IMR-90 (cell line): ENCODE data around the gene COL4A2. TPM values are rescaled to one million over a fixed set of nuclear protein-coding genes. Genes with fewer than 3 reads are reported as not detected.

Experiments used
- ATAC-seq: fragments of 200-7000 bp; cut with Tn5 transposase; 2 replicates; pipeline ENCODE4 v1.9.1; 2020; ENCODE audit warnings: low read depth, mild to moderate bottlenecking, moderate library complexity
- BruUV-seq: library from RNA; stranded (reverse); fragments of 400-500 nt; replicated peaks from 2 replicates; lab custom pipeline; 2021; lab: Mats Ljungman, UMichigan
- CTCF ChIA-PET: fragments of 300-600 bp; formaldehyde crosslinking; extraction: SDS; loops from one replicate; lab custom pipeline; 2021; ENCODE audit warnings: antibody characterized with exemption; lab: Yijun Ruan, JAX
- POLR2A ChIA-PET: fragments of 300-600 bp; sonication (Branson Sonifier 250); formaldehyde crosslinking; loops from one replicate; lab custom pipeline; 2022; ENCODE audit warnings: antibody characterized with exemption; ENCODE audit not compliant: unreplicated experiment; lab: Charles Lee
- DNase-seq: peaks from one replicate; pipeline ENCODE4 v3.0.0; 2013
- H2AFZ ChIP-seq: replicated peaks from 2 replicates; pipeline ENCODE3; 2013; ENCODE audit warnings: low read length, mild to moderate bottlenecking; ENCODE audit not compliant: poor library complexity
- H2AK5ac ChIP-seq: 2 replicates; pipeline ENCODE4 v1.6.1; 2013; ENCODE audit warnings: low read depth, low read length, inconsistent platforms
- H2AK9ac ChIP-seq: replicated peaks from 2 replicates; pipeline ENCODE3; 2013; ENCODE audit warnings: mild to moderate bottlenecking, low read depth, low read length, moderate library complexity; ENCODE audit not compliant: poor library complexity
- H2BK120ac ChIP-seq: 2 replicates; pipeline ENCODE4 v1.6.1; 2013; ENCODE audit warnings: low read depth, low read length, inconsistent platforms
- H2BK15ac ChIP-seq: 3 replicates; pipeline ENCODE4 v1.6.1; 2013; ENCODE audit warnings: low read depth, low read length, inconsistent platforms
- H2BK20ac ChIP-seq: 2 replicates; pipeline ENCODE4 v1.6.1; 2013; ENCODE audit warnings: low read depth, mild to moderate bottlenecking, inconsistent platforms, low read length, moderate library complexity
- H2BK5ac ChIP-seq: 2 replicates; pipeline ENCODE4 v1.6.1; 2013; ENCODE audit warnings: mild to moderate bottlenecking, low read depth, low read length, inconsistent platforms; ENCODE audit not compliant: poor library complexity, severe bottlenecking
- H3K14ac ChIP-seq: replicated peaks from 2 replicates; pipeline ENCODE4 v1.6.1; 2013; ENCODE audit warnings: low read depth, low read length, inconsistent platforms
- H3K18ac ChIP-seq: 2 replicates; pipeline ENCODE4 v1.6.1; 2013; ENCODE audit warnings: low read depth, low read length, control low read depth
- H3K23ac ChIP-seq: 2 replicates; pipeline ENCODE4 v1.6.1; 2013; ENCODE audit warnings: low read depth, low read length, inconsistent platforms
- H3K27ac ChIP-seq: 2 replicates; pipeline ENCODE4 v1.5.1; 2013; ENCODE audit warnings: mild to moderate bottlenecking, control low read depth, low read length; ENCODE audit not compliant: insufficient read depth
- H3K27me3 ChIP-seq: 2 replicates; pipeline ENCODE4 v1.6.1; 2013; ENCODE audit warnings: low read length; ENCODE audit not compliant: control insufficient read depth, insufficient read depth
- H3K36me3 ChIP-seq: 2 replicates; pipeline ENCODE4 v1.6.1; 2013; ENCODE audit warnings: low read length, mixed read lengths; ENCODE audit not compliant: control insufficient read depth, insufficient read depth
- H3K4ac ChIP-seq: 2 replicates; pipeline ENCODE4 v1.6.1; 2013; ENCODE audit warnings: low read depth, low read length, inconsistent platforms
- H3K4me1 ChIP-seq: 2 replicates; pipeline ENCODE4 v1.6.1; 2013; ENCODE audit warnings: low read length, mixed read lengths; ENCODE audit not compliant: control insufficient read depth, insufficient read depth
- H3K4me2 ChIP-seq: 2 replicates; pipeline ENCODE4 v1.6.1; 2013; ENCODE audit warnings: low read depth, mild to moderate bottlenecking, control low read depth, low read length, moderate library complexity
- H3K4me3 ChIP-seq: 2 replicates; pipeline ENCODE4 v1.5.1; 2013; ENCODE audit warnings: low read depth, mild to moderate bottlenecking, control low read depth, low read length, moderate library complexity; ENCODE audit not compliant: insufficient read depth
- H3K56ac ChIP-seq: 2 replicates; pipeline ENCODE4 v1.6.1; 2013; ENCODE audit warnings: low read length, inconsistent platforms; ENCODE audit not compliant: insufficient read depth; ENCODE audit errors: extremely low read depth
- H3K79me1 ChIP-seq, 2 experiments: 2 replicates each; pipeline ENCODE4 v1.6.1; 2013; ENCODE audit warnings: low read length in 2 of 2, inconsistent platforms in 1 of 2, low read depth in 1 of 2
- H3K9ac ChIP-seq: 2 replicates; pipeline ENCODE4 v1.6.1; 2013; ENCODE audit warnings: low read depth, low read length, control low read depth
- H3K9me1 ChIP-seq: 2 replicates; pipeline ENCODE4 v1.6.1; 2013; ENCODE audit warnings: low read length, inconsistent platforms; ENCODE audit not compliant: insufficient read depth
- H3K9me3 ChIP-seq: 2 replicates; pipeline ENCODE4 v1.6.1; 2013; ENCODE audit warnings: low read length; ENCODE audit not compliant: control insufficient read depth, insufficient read depth
- H4K20me1 ChIP-seq: 2 replicates; pipeline ENCODE4 v1.6.1; 2013; ENCODE audit warnings: low read length, inconsistent platforms; ENCODE audit not compliant: insufficient read depth
- H4K5ac ChIP-seq: 2 replicates; pipeline ENCODE4 v1.6.1; 2013; ENCODE audit warnings: mild to moderate bottlenecking, low read depth, low read length, control low read depth
- H4K8ac ChIP-seq, 2 experiments: 2 replicates each; pipeline ENCODE4 v1.6.1; 2013; ENCODE audit warnings: low read depth in 2 of 2, low read length in 2 of 2, control low read depth in 1 of 2, inconsistent platforms in 1 of 2
- H4K91ac ChIP-seq: 2 replicates; pipeline ENCODE4 v1.6.1; 2013; ENCODE audit warnings: low read depth, low read length, inconsistent platforms; ENCODE audit not compliant: insufficient read depth
- CEBPB ChIP-seq: IDR thresholded peaks from 2 replicates; pipeline ENCODE4 v1.6.1; 2012; ENCODE audit warnings: low read depth, low read length, improper control_type of control experiment
- MAZ ChIP-seq: IDR thresholded peaks from 2 replicates; pipeline ENCODE4 v1.6.1; 2012; ENCODE audit warnings: low read depth, mild to moderate bottlenecking, low read length, improper control_type of control experiment, moderate library complexity, borderline replicate concordance
- RAD21 ChIP-seq: IDR thresholded peaks from 2 replicates; pipeline ENCODE4 v1.6.1; 2012; ENCODE audit warnings: low read length, improper control_type of control experiment
- WGBS, 2 experiments: methylation state at CpG; one replicate each; pipeline versions ENCODE4 v1.1.5 to v1.1.7; 2013; ENCODE audit warnings: missing lambda C conversion rate in 2 of 2; ENCODE audit not compliant: insufficient read length in 1 of 2; ENCODE audit errors: extremely low coverage in 2 of 2; 5-methylcytosine and 5-hydroxymethylcytosine counted together
- dilution Hi-C: fragments of 300-500 bp; cut with HindIII; formaldehyde crosslinking; loops from one replicate; pipeline ENCODE4 v1.14.3; 2018; ENCODE audit warnings: low sequenced_read_pairs; ENCODE audit not compliant: unreplicated experiment
- in situ Hi-C: fragments of 300-500 bp; cut with MboI; formaldehyde crosslinking; loops from 3 replicates; pipeline ENCODE4 v1.14.3; 2019; ENCODE audit warnings: low sequenced_read_pairs, inconsistent platforms, mixed read lengths
- intact Hi-C: fragments of 100-400 bp; cut with micrococcal nuclease; formaldehyde crosslinking; loops from 2 replicates; pipeline ENCODE4 v1.10.0; 2022
- polyA plus RNA-seq, 3 experiments: library from polyadenylated mRNA; depleted of rRNA; stranded (reverse); fragments of >200 nt; gene quantifications; 2 replicates each; pipeline ENCODE4 v1.2.3, GENCODE V29; 2012; ENCODE audit warnings: low replicate concordance in 1 of 3
- total RNA-seq: library from RNA; depleted of rRNA; stranded (reverse); fragments of >200 nt; gene quantifications from 2 replicates; pipeline ENCODE4 v1.2.3, GENCODE V29; 2012

COL4A2 gene
- total and polyA plus RNA-seq, 2 of the 4 experiments (the other 2 are of a cell fraction): 90.7 to 457 TPM

- TF ChIP-seq RAD21 (no peak), MAZ (no peak), CEBPB (peak; percentile 67)
- Histone ChIP-seq H3K27ac (no peak overlapping the region), H2AK5ac (no peak overlapping the region), H3K56ac (no peak overlapping the region), H3K4me2 (no peak overlapping the region), H3K27me3 (no peaks in the 10 kb centered on the region), H3K18ac (peak overlapping the region; percentile 22; the same call in 1 of the 2 replicates), H4K20me1 (peaks cover 95% of the 10 kb centered on the region), H2BK20ac (no peak overlapping the region), H3K14ac (0 out of 2 replicates have a peak overlapping the region, but pooled peaks have one; percentile 30), H3K9ac (no peak overlapping the region), H3K4me3 (no peak overlapping the region), H2AFZ (no peak overlapping the region), H3K9me1 (peaks cover 40% of the 10 kb centered on the region), H3K23ac (peak overlapping the region; percentile 62; the same call in 1 of the 2 replicates), H3K4me1 (peaks cover 10% of the 10 kb centered on the region), H2BK120ac (no peak overlapping the region), H3K36me3 (peaks cover 36% of the 10 kb centered on the region), H2AK9ac (no peak overlapping the region), H4K91ac (no peak overlapping the region), H4K5ac (no peak overlapping the region; the same call in 1 of the 2 replicates), H2BK15ac (no peak overlapping the region), H2BK5ac (no peak overlapping the region), H3K9me3 (no peaks in the 10 kb centered on the region), H3K79me1 (peaks cover 27 to 86% of the 10 kb centered on the region in 2 experiments), H3K4ac (no peak overlapping the region), H4K8ac (no peak overlapping the region)
- intact Hi-C loops: no loop called here
- in situ Hi-C loops: no loop called here
- no peak for ATAC-seq
- ChIA-PET POLR2A (no interaction called here), CTCF (no interaction called here)
- 100% methylated on average over 1 of the region's 3 CpGs; no CpG with 5 or more reads in 1 of the 2 experiments for WGBS, 2 experiments
- DNase-seq: no peak
- no TSS peak for BruUV-seq
- dilution Hi-C loops: no loop called here
Observed at GRCh38 chr13:110294146-110294545, 12.9 kb upstream of the COL4A2 start.
